OCI-M2 (cell line): ENCODE results near the gene EVX1.

Experiments
- DNase-seq: peaks from one replicate; lab custom pipeline; 2025; ENCODE audit not compliant: unreplicated experiment; lab: John Stamatoyannopoulos, UW

The EVX1 gene

GRCh38 chr7:27242555-27243339 is at the start of gene EVX1:
Gene EVX1, plus strand, starts transcription at chr7:27242802. Its CDS starts 229 bp downstream, at chr7:27243031.
- DNase-seq, result no peak

- no peak for DNase-seq
Measured at GRCh38 chr7:27193335-27194001, 49.1 kb upstream of the EVX1 start.

GRCh38 chr7:27194002-27194352 is 48.6 kb upstream of the EVX1 start:
- no peak for DNase-seq

- DNase-seq, result no peak
Measured at GRCh38 chr7:27194686-27195379, 47.8 kb upstream of the EVX1 start.

- no peak for DNase-seq
Measured at GRCh38 chr7:27196287-27196767, 46.3 kb upstream of the EVX1 start.

- DNase-seq, result no peak
Measured at GRCh38 chr7:27197137-27198042, 45.2 kb upstream of the EVX1 start.

- DNase-seq, result no peak
Measured at GRCh38 chr7:27198138-27198841, 44.3 kb upstream of the EVX1 start.

- no peak for DNase-seq
Measured at GRCh38 chr7:27198871-27199801, 43.5 kb upstream of the EVX1 start.

- no peak for DNase-seq
Measured at GRCh38 chr7:27199849-27200760, 42.5 kb upstream of the EVX1 start, which contains the start of gene HOXA13. Gene HOXA13, minus strand, starts transcription at chr7:27200091. Its CDS starts 14 bp downstream, at chr7:27200077.

GRCh38 chr7:27200761-27201579 is 41.6 kb upstream of the EVX1 start:
- no peak for DNase-seq

- no peak for DNase-seq
Measured at GRCh38 chr7:27201580-27202017, 41.0 kb upstream of the EVX1 start.

GRCh38 chr7:27202018-27202861 is 40.4 kb upstream of the EVX1 start:
- no peak for DNase-seq

- no peak for DNase-seq
Measured at GRCh38 chr7:27202862-27203134, 39.8 kb upstream of the EVX1 start.

GRCh38 chr7:27203365-27203953 is 39.1 kb upstream of the EVX1 start:
- DNase-seq, result no peak

- no peak for DNase-seq
Measured at GRCh38 chr7:27203964-27204594, 38.5 kb upstream of the EVX1 start.
